GM23338 (cell line): ENCODE measurements around the gene CNGB1.

ENCODE experiments used
- CTCF ChIP-seq, 2 experiments: fragments of 200-600 bp in 1 of 2; sonication (generic) in 1 of 2; conservative IDR thresholded peaks; 2 replicates each; pipeline versions ENCODE4 v1.5.1 to v1.6.1; 2016 to 2017; ENCODE audit warnings: antibody characterized with exemption in 2 of 2, low read depth in 2 of 2, mild to moderate bottlenecking in 2 of 2, moderate library complexity in 1 of 2
- ETS1 ChIP-seq: IDR thresholded peaks from 2 replicates; pipeline ENCODE4 v1.6.1; 2016; ENCODE audit warnings: antibody characterized with exemption
- EZH2 ChIP-seq: fragments of 200-600 bp; sonication (generic); IDR thresholded peaks from one replicate; pipeline ENCODE4 v1.8.0; 2017; ENCODE audit warnings: antibody characterized with exemption, mild to moderate bottlenecking, low read depth; ENCODE audit not compliant: unreplicated experiment
- EZH2phosphoT487 ChIP-seq: fragments of 200-600 bp; sonication (generic); IDR thresholded peaks from one replicate; pipeline ENCODE4 v1.8.1; 2018; ENCODE audit warnings: antibody characterized with exemption; ENCODE audit not compliant: unreplicated experiment
- JUNB ChIP-seq: IDR thresholded peaks from one replicate; pipeline ENCODE4 v1.6.1; 2016; ENCODE audit warnings: antibody characterized with exemption; ENCODE audit not compliant: unreplicated experiment
- POLR2AphosphoS5 ChIP-seq: IDR thresholded peaks from 2 replicates; pipeline ENCODE4 v1.6.1; 2016; ENCODE audit warnings: antibody characterized with exemption, low read depth
- REST ChIP-seq: IDR thresholded peaks from one replicate; pipeline ENCODE4 v1.6.1; 2018; ENCODE audit warnings: antibody characterized with exemption; ENCODE audit not compliant: unreplicated experiment
- ZNF331 ChIP-seq: fragments of 250-450 bp; sonication (Bioruptor Pico); IDR thresholded peaks from 2 replicates; pipeline ENCODE4 v1.5.0; 2020; ENCODE audit warnings: low read depth, mild to moderate bottlenecking, moderate library complexity
- ZNF462 ChIP-seq: fragments of 250-450 bp; sonication (Bioruptor Pico); IDR thresholded peaks from 2 replicates; pipeline ENCODE4 v1.5.0; 2020; ENCODE audit warnings: mild to moderate bottlenecking, moderate library complexity

- TF ChIP-seq CTCF (conservative IDR thresholded peaks at IDR 0.05; ENCODE audit: low read depth in 2 of 2), result no peak
- TF ChIP-seq EZH2, result no peak
- TF ChIP-seq REST, result no peak
- TF ChIP-seq POLR2AphosphoS5, result no peak
- TF ChIP-seq EZH2phosphoT487, result no peak
- TF ChIP-seq JUNB, result no peak
- no peak for TF ChIP-seq ETS1
- no peak for TF ChIP-seq ZNF462
- TF ChIP-seq ZNF331 (CRISPR knock-in tag), result no peak
Measured at GRCh38 chr16:57876210-57876609, 94.7 kb downstream of the CNGB1 start.
